Activated CD8-positive, alpha-beta memory T cell treated with anti-CD3 and anti-CD28 coated beads, Interleukin-2, amount 10 ng/mL, durations not matched to agents 7 days and 5 days (primary cell): ENCODE results near the gene ABCD1. TPM values are rescaled to one million over a fixed set of nuclear protein-coding genes. Genes with fewer than 3 reads are reported as not detected.
A peak's percentile ranks its signal among the peaks of the same experiment; 100 is the strongest.
"Not testable (repeated sequence)": the region's sequence is repeated elsewhere in the genome, so short reads cannot be mapped to it uniquely, and the experiment has no call there.

Source experiments
- ATAC-seq: fragments of 150-1000 bp; cut with Tn5 transposase; one replicate; pipeline ENCODE4 v1.10.0; 2021; ENCODE audit warnings: moderate library complexity
- CTCF ChIA-PET: fragments of 350-600 bp; sonication (Branson Sonifier 250); formaldehyde crosslinking; loops from one replicate; lab custom pipeline; 2021; ENCODE audit warnings: antibody characterized with exemption; lab: Charles Lee
- DNase-seq: peaks from one replicate; pipeline ENCODE4 v3.0.0-alpha.2; 2020
- H3K27ac Mint-ChIP-seq: one replicate; pipeline ENCODE4 v1.8.0; 2021; ENCODE audit warnings: mild to moderate bottlenecking, mixed read lengths
- H3K27me3 Mint-ChIP-seq: one replicate; pipeline ENCODE4 v1.8.0; 2021; ENCODE audit warnings: mixed read lengths
- H3K36me3 Mint-ChIP-seq: one replicate; pipeline ENCODE4 v1.8.0; 2021; ENCODE audit warnings: mild to moderate bottlenecking, mixed read lengths
- H3K4me1 Mint-ChIP-seq: one replicate; pipeline ENCODE4 v1.8.0; 2021; ENCODE audit warnings: mixed read lengths
- H3K4me3 Mint-ChIP-seq: one replicate; pipeline ENCODE4 v1.8.0; 2021; ENCODE audit warnings: mild to moderate bottlenecking, moderate library complexity, mixed read lengths
- H3K9me3 Mint-ChIP-seq: one replicate; pipeline ENCODE4 v1.8.0; 2022; ENCODE audit warnings: low read depth, mixed read lengths
- total RNA-seq, 2 experiments: library from RNA; stranded (reverse); gene quantifications; one replicate each; pipeline ENCODE4 v1.2.3, GENCODE V29; 2021

The ABCD1 gene
- total RNA-seq, 2 experiments from 2014 or later, result 10.7 to 18.3 TPM

- CTCF ChIA-PET, result interaction anchor here (2.0 kb wide), 1 partner anchor 10 kb away, joined by 7 read pairs; no protein-coding TSS in a partner anchor
- no peak overlapping the region for H3K27ac Mint-ChIP-seq
These were observed 11.6 kb downstream of the ABCD1 start for GRCh38 chrX:153736071-153736820.

DNA sequence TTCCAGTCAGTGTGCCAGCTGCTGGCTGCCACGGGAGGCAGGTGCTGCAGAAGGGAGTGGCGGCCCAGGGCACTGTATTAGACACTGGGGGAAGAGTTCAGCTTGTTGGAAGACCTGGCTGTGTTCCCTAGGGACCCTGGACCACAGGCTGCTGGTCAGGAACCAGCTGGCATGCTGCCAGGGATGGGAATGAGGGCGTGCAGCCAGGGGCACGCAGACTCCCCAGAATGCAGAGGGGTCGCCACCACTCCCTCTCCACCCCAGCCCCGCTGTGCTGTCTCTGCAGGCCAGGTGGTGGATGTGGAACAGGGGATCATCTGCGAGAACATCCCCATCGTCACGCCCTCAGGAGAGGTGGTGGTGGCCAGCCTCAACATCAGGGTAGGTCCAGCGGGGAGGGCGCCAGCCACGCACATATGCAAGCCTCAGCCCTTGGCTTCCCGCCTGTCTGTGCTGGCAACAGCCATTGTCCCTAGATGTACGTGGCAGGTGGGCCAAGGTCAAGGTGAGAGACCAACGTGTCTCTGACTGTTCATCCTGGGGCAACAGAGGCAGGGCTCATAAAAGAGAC lies 12.3 kb downstream of the ABCD1 start:
- Mint-ChIP-seq H3K4me1 (peaks cover 36% of the 10 kb centered on the region), H3K4me3 (no peak overlapping the region), H3K27ac (no peak overlapping the region), H3K9me3 (peaks cover 2% of the 10 kb centered on the region), H3K27me3 (no peaks in the 10 kb centered on the region), H3K36me3 (peaks cover 13% of the 10 kb centered on the region)
- ATAC-seq, result no peak
- DNase-seq, result no peak
- CTCF ChIA-PET, result no interaction called here

More at GRCh38 chrX:153736071-153736820, 11.6 kb downstream of the ABCD1 start:
- Mint-ChIP-seq H3K27me3 (no peaks in the 10 kb centered on the region), H3K4me3 (no peak overlapping the region), H3K36me3 (peaks cover 20% of the 10 kb centered on the region), H3K4me1 (peaks cover 42% of the 10 kb centered on the region), H3K9me3 (peaks cover 2% of the 10 kb centered on the region)
- DNase-seq (no peak), ATAC-seq (no peak)

DNA sequence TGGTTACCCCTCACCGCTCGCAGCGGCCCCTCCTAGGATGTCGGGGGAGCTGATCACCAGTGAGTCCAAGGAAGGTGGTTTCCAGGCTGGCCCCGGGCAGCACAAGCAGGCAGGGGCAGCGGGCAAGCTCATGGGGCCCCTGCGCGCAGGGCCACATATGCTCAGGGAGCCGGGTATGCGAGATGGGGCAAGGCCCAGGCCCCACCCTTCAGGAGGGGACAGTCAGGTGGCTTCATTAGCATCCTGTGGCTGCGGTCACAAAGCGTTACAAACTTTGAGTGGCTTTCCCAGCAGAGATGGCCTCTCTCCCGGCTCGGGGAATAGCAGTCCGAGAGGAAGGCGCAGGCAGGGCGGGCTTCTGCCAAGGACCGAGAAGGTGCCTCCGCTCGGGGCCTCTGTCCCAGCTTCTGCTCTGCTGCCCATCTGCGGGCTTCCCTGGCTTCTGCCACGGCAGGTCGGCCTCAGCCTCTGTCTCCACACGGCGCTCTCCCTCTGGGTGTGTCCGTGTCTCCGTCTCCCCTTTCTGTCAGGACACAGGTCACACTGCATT lies 13.5 kb downstream of the ABCD1 start:
- no peak overlapping the region for H3K4me3 Mint-ChIP-seq
- ATAC-seq, result no peak
- DNase-seq, result no peak
- no peaks in the 10 kb centered on the region for H3K27me3 Mint-ChIP-seq
- no peak overlapping the region for H3K27ac Mint-ChIP-seq
- H3K36me3 Mint-ChIP-seq, result peaks cover 8% of the 10 kb centered on the region
- H3K4me1 Mint-ChIP-seq, result peaks cover 31% of the 10 kb centered on the region
- CTCF ChIA-PET, result no interaction called here
- peaks cover 2% of the 10 kb centered on the region for H3K9me3 Mint-ChIP-seq

- Mint-ChIP-seq H3K27me3 (peaks cover 3% of the 10 kb centered on the region), H3K9me3 (no peaks in the 10 kb centered on the region), H3K27ac (peak overlapping the region; percentile 88), H3K4me1 (peaks cover 27% of the 10 kb centered on the region), H3K4me3 (peak overlapping the region; percentile 33), H3K36me3 (peaks cover under 1% of the 10 kb centered on the region)
- DNase-seq, result peak; percentile 65
- CTCF ChIA-PET, result no interaction called here
- ATAC-seq, result peak; percentile 94
These were observed 15.3 kb downstream of the ABCD1 start for GRCh38 chrX:153739754-153740486.

DNA sequence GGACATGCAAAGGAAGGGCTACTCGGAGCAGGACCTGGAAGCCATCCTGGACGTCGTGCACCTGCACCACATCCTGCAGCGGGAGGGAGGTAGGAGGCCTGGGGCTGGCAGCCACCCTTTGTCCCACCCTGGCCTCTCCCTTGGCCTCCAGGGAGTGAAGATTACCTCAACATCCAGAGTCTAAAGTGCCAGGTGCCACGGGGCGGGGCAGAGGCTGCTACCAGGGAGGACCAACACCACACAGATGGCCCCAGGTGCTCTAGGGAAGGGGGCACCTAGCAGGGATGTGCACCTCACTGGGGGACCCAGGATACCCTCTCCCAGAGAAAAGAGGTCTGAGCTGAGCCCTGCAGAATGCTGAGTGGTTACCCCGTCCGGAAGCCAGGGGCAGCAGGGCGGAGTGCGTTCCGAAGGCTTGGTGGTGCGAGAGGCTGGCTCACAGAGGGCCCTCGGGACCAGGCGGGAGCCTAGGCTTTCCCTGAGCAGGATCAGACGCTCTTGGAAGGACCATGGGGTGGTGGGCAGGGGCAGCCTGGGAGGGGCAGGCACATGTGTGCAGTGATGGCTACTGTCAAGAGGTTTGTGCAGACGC lies 16.1 kb downstream of the ABCD1 start:
- peaks cover 19% of the 10 kb centered on the region for H3K4me1 Mint-ChIP-seq
- peak overlapping the region; percentile 33 for H3K4me3 Mint-ChIP-seq
- no peaks in the 10 kb centered on the region for H3K36me3 Mint-ChIP-seq
- H3K9me3 Mint-ChIP-seq, result no peaks in the 10 kb centered on the region
- ATAC-seq, result no peak
- peaks cover 6% of the 10 kb centered on the region for H3K27me3 Mint-ChIP-seq
- CTCF ChIA-PET, result no interaction called here
- peak overlapping the region; percentile 88 for H3K27ac Mint-ChIP-seq
- no peak for DNase-seq

DNA sequence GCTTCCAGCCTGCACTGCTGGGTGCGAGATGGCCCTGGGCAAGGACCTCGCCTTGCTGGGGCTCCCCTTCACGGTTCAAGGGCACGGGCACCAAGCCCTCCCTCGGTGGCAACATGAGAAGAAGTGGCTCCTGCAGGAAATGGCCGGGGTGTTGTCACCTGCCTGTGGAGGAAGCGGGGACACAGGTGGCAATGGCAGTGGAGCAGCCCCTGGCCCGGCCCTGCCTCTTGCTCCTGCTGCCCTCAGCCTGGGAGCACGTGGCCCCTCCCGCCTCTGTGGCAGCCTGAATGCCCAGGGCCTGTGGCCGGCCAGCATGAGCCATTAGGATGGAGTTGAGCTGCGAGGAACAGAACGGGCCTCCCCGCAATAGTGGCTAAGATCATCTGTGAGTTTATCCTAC lies 16.8 kb downstream of the ABCD1 start:
- CTCF ChIA-PET, result no interaction called here
- Mint-ChIP-seq H3K36me3 (no peaks in the 10 kb centered on the region), H3K4me3 (no peak overlapping the region)

GRCh38 chrX:153742111-153742510 lies 17.5 kb downstream of the ABCD1 start:
- H3K9me3 Mint-ChIP-seq, ATAC-seq, H3K36me3 Mint-ChIP-seq, H3K27ac Mint-ChIP-seq, H3K4me3 Mint-ChIP-seq, DNase-seq, CTCF ChIA-PET: not testable (repeated sequence)
- H3K4me1 Mint-ChIP-seq, result peaks cover 17% of the 10 kb centered on the region
- peaks cover 11% of the 10 kb centered on the region for H3K27me3 Mint-ChIP-seq

More for the DNA sequence above, 16.8 kb downstream of the ABCD1 start:
- DNase-seq, result no peak
- Mint-ChIP-seq H3K4me1 (peaks cover 17% of the 10 kb centered on the region), H3K27me3 (peaks cover 8% of the 10 kb centered on the region), H3K9me3 (no peaks in the 10 kb centered on the region), H3K27ac (no peak overlapping the region)
- ATAC-seq, result no peak

DNA sequence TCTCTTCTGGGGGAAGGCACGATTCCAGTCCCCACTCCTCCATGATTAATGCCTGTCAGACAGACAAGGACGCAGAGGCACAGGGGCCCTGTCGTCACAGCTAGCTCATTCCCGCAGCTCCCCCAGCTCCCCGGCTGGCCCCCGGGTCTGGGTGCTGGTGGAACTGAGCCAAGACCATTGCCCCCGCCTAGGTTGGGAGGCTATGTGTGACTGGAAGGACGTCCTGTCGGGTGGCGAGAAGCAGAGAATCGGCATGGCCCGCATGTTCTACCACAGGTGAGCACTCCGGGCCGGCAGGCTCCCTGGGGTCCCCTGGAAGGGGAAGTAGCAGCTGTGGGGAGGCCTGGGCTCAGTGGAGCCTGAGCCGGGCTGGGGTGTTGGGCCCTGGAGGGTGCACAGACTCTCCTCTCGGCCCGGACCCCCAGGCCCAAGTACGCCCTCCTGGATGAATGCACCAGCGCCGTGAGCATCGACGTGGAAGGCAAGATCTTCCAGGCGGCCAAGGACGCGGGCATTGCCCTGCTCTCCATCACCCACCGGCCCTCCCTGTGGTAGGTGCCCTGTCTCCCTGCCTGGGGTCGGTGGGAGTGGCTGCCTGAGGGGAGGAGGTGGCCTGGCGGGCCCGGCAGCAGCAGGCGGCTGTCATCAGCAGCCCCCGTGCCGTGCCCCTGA lies 18.3 kb downstream of the ABCD1 start:
- ATAC-seq, H3K9me3 Mint-ChIP-seq, H3K4me3 Mint-ChIP-seq, H3K27ac Mint-ChIP-seq, CTCF ChIA-PET, DNase-seq, H3K36me3 Mint-ChIP-seq: not testable (repeated sequence)
- Mint-ChIP-seq H3K27me3 (peaks cover 11% of the 10 kb centered on the region), H3K4me1 (peaks cover 17% of the 10 kb centered on the region)

DNA sequence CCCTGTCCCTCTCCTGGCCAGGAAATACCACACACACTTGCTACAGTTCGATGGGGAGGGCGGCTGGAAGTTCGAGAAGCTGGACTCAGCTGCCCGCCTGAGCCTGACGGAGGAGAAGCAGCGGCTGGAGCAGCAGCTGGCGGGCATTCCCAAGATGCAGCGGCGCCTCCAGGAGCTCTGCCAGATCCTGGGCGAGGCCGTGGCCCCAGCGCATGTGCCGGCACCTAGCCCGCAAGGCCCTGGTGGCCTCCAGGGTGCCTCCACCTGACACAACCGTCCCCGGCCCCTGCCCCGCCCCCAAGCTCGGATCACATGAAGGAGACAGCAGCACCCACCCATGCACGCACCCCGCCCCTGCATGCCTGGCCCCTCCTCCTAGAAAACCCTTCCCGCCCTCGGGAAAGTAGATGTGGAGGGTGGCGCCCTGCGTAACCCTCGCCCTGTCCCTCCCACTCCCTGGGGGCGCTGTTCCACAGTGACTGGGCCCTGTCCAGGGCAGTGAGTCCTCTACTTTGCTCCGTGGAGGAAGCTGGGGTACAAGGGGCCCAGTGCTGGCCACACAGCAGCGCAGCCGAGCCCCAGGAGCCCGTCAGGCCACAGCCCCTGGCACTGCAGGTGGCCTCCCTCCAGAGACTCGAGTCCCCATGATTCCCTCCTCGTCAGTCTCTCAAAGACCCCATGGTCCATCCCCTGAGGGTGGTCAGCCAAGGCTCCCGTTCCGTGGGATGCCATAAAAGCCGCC lies 19.0 kb downstream of the ABCD1 start:
- DNase-seq, ATAC-seq, CTCF ChIA-PET, H3K36me3 Mint-ChIP-seq, H3K4me3 Mint-ChIP-seq, H3K9me3 Mint-ChIP-seq, H3K27ac Mint-ChIP-seq: not testable (repeated sequence)
- Mint-ChIP-seq H3K27me3 (peaks cover 11% of the 10 kb centered on the region), H3K4me1 (peaks cover 17% of the 10 kb centered on the region)

DNA sequence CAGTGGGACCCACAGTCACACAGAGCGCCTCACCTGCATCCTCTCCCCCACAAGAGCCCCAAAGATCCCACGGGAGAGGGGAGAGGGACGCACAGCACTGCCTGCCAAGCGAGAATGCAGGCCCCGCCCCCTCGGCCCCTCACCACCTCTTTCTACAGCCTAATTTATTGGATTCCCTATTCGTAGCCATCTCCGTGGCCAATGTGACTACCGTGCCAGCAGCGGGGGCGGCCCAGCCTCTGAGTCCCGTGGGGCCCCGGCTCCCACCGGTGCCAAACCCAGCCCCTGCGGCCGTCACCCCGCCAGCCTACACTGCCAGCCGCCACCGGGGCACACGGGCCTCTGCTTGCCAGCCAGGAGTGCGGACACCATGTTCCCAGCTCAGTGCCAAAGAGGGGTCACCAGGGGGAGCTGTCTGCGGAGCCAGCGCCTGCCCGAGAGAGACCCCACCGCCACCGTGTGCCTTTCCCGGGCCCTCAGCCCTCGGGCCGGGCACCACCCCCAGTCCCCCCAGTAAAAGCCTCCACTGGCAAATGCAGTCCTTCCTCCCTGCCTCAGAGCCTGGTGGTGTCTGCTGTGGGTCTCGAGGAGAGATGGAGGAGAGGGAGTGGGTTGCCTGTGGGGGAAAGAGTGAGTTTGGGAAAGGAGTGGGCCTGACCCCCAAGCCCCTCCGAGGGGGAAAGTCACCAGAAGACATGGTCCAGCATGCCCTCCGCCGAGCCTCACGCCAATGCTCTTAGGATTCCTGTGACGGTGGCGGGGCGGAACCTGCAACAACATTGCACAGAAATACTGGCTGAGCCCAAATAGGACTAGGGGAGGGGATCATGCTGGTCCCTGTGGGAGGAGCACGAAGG lies 19.8 kb downstream of the ABCD1 start:
- no peaks in the 10 kb centered on the region for H3K9me3 Mint-ChIP-seq
- peaks cover 17% of the 10 kb centered on the region for H3K4me1 Mint-ChIP-seq
- CTCF ChIA-PET, result no interaction called here
- DNase-seq, result no peak
- H3K27ac Mint-ChIP-seq, result no peak overlapping the region
- no peaks in the 10 kb centered on the region for H3K36me3 Mint-ChIP-seq
- no peak for ATAC-seq
- peaks cover 11% of the 10 kb centered on the region for H3K27me3 Mint-ChIP-seq
- H3K4me3 Mint-ChIP-seq, result no peak overlapping the region

GRCh38 chrX:153745067-153745433 lies 20.4 kb downstream of the ABCD1 start:
- H3K27me3 Mint-ChIP-seq, result peaks cover 15% of the 10 kb centered on the region
- DNase-seq, H3K36me3 Mint-ChIP-seq, CTCF ChIA-PET, H3K27ac Mint-ChIP-seq, ATAC-seq, H3K4me3 Mint-ChIP-seq, H3K9me3 Mint-ChIP-seq: not testable (repeated sequence)
- peaks cover 11% of the 10 kb centered on the region for H3K4me1 Mint-ChIP-seq

DNA sequence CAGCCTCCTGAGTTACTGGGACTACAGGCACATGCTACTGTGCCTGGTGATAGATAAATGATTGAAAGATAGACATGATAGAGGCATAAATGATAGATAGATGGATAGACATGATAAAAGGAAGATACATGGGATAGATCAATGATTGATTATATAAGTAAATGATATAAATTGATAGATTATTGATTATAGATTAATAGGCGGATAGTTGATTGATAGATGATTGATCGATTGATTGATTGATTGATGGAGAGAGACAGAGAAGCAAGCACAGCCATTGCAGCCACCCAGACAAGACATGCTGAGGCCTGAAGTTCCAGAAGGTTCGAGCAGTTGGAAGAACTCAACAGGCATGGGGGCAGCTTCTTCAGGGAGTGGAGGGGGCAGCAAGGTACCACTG lies 21.7 kb downstream of the ABCD1 start:
- no peak for DNase-seq
- no peak overlapping the region for H3K4me3 Mint-ChIP-seq
- peaks cover 17% of the 10 kb centered on the region for H3K27me3 Mint-ChIP-seq
- ATAC-seq, result no peak
- CTCF ChIA-PET, result no interaction called here
- H3K27ac Mint-ChIP-seq, result no peak overlapping the region
- no peaks in the 10 kb centered on the region for H3K36me3 Mint-ChIP-seq
- peaks cover under 1% of the 10 kb centered on the region for H3K4me1 Mint-ChIP-seq
- no peaks in the 10 kb centered on the region for H3K9me3 Mint-ChIP-seq
